Measurements from ENCODE around the gene C1orf115.
"Not testable (repeated sequence)": the region's sequence is repeated elsewhere in the genome, so short reads cannot be mapped to it uniquely, and the experiment has no call there.

C1orf115 gene

DNA sequence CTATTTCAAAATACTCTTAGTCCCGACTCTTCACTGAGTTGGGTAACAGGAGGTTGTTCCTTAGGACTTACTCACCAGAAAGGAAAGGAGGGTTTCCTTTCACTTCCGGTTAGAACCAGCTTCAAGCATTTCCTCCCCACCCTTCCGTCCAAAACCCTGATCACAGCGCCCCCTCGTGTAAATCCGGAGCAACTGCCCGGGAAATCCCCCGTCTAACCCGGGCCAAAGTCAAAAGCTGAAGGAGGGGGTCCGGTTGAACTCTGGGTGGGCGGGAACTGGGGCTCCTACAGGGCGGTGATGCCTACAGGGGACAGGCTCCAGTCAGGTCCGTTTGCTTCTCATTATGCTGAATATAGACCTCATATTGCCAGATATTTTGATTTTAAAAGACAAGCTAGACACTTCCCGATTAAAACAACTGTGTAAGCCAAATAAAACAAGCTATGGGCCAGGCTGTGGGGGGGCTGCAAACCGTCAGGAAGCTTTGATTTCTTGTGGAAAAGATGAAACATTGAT, 43.0 kb downstream of the C1orf115 start:
- H3K4me3 ChIP-seq (ENCODE audit: low read length): peak overlapping the region; percentile 12
- peak; percentile 95 for DNase-seq (ENCODE audit: low read depth)
- TF ChIP-seq, protein P1, sequence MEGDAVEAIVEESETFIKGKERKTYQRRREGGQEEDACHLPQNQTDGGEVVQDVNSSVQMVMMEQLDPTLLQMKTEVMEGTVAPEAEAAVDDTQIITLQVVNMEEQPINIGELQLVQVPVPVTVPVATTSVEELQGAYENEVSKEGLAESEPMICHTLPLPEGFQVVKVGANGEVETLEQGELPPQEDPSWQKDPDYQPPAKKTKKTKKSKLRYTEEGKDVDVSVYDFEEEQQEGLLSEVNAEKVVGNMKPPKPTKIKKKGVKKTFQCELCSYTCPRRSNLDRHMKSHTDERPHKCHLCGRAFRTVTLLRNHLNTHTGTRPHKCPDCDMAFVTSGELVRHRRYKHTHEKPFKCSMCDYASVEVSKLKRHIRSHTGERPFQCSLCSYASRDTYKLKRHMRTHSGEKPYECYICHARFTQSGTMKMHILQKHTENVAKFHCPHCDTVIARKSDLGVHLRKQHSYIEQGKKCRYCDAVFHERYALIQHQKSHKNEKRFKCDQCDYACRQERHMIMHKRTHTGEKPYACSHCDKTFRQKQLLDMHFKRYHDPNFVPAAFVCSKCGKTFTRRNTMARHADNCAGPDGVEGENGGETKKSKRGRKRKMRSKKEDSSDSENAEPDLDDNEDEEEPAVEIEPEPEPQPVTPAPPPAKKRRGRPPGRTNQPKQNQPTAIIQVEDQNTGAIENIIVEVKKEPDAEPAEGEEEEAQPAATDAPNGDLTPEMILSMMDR (IDR thresholded peaks at IDR 0.05; ENCODE audit: insufficient read depth, low read depth, low read length, missing control alignments): peak; percentile 87

DNA sequence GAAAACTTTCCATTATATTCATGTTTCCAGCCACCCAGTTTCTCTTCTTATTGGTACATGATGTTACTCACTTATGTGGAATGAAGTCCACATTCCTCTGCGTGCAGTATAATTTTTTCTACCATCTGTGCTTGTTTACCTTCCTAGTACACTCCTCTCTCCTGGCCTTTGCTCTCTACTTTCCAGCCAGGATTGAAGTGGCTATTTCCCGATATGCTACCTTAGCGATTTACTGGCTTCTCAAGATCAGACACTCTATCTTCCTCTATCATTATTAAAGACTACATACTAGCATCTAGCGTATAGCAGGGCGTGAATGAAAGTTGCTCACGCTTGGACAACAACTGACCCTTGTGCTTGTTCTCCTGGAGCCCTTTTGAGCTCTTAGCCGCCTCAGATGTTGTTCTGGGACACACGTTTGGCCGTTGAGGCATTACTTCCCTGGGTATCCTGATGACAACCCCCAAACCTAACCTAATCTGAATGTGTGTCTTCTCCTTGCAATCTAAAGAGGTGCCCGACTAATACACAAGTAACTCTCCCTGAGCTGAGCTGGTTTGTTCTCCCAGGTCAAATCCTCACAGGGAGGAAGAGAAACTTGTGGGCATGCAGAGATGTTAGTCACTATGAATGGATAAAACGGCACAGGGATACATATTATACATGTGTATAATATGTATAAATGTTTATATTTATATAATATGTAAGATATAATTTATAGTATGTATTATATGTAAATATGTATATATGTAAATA, 44.6 kb downstream of the C1orf115 start:
- peak; percentile 67 for DNase-seq (ENCODE audit: low read depth)
- TF ChIP-seq, protein P1 (IDR thresholded peaks at IDR 0.05; ENCODE audit: insufficient read depth, low read depth, low read length, missing control alignments): no peak
- no peak overlapping the region for H3K4me3 ChIP-seq (ENCODE audit: low read length)

DNA sequence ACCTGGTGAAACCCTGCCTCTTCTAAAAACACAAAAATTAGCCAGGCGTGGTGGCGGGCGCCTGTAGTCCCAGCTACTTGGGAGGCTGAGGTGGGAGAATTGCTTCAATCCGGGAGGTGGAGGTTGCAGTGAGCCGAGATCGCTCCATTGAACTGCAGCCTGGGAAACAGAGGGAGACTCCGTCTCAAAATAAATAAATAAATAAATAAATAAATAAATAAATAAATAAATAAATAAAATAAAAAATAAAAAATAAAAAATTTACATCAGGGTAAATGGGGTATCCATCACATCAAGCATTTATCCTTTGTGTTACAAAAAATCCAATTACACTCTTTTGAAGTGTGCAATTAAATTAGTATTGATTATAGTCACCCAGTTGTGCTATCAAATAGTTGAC, 46.1 kb downstream of the C1orf115 start:
- not testable (repeated sequence) for H3K4me3 ChIP-seq (ENCODE audit: low read length); DNase-seq (ENCODE audit: low read depth)

DNA sequence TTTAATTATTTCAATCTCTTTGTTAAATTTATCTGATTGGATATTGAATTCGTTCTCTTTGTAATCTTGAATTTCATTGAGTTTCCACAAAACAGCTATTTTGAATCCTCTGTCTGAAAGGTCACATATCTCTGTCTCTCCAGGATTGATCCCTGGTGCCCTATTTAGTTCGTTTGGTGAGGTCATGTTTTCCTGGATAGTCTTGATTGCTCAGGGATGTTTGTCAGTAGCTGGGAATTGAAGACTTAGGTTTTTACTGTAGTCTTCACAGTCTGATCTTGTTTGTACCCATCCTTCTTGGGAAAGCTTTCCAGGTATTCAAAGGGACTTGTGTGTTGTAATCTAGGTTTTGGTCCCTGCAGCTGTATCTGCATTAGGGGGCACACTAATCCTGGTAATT, 51.2 kb downstream of the C1orf115 start:
- no peak for DNase-seq (ENCODE audit: low read depth)
- H3K4me3 ChIP-seq (ENCODE audit: low read length): no peak overlapping the region
- TF ChIP-seq, protein P1 (IDR thresholded peaks at IDR 0.05; ENCODE audit: insufficient read depth, low read depth, low read length, missing control alignments): no peak

DNA sequence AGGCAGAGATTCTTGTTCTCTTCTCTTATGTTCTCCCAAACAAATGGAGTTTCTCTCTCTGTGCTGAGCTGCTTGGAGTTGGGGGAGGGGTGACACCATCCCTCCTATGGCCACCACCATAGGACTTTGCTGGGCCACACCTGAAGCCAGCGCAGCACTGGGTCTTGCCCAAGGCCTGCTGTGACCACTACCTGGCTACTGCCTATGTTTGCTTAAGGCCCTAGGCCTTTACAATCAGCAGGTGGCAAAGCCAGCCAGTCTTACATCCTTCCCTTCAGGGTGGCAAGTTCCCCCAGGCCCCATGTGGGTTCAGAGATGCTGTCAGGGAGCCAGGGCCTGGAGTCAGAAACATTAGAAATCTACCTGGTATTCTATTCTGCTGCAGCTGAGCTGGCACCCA, 51.7 kb downstream of the C1orf115 start:
- H3K4me3 ChIP-seq (ENCODE audit: low read length): no peak overlapping the region
- TF ChIP-seq, protein P1 (IDR thresholded peaks at IDR 0.05; ENCODE audit: insufficient read depth, low read depth, low read length, missing control alignments): no peak
- no peak for DNase-seq (ENCODE audit: low read depth)

DNA sequence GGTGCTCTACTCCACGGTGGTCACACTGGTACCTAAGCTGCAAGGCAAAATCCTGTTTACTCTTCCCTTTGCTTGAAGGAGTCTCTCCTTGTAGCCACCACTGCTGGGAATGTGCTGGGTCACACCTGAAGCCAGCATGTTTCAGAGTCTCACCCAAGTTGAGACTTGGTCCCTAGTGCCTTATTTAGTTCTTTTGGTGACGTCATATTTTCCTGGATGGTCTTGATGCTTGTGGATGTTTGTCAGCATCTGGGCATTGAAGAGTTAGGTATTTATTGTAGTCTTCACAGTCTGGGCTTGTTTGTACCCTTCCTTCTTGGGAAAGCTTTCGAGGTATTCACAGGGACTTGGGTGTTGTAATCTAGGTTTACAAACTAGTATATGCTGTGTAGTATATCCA, 52.4 kb downstream of the C1orf115 start:
- no peak for DNase-seq (ENCODE audit: low read depth)
- H3K4me3 ChIP-seq (ENCODE audit: low read length): no peak overlapping the region
- TF ChIP-seq, protein P1 (IDR thresholded peaks at IDR 0.05; ENCODE audit: insufficient read depth, low read depth, low read length, missing control alignments): no peak

DNA sequence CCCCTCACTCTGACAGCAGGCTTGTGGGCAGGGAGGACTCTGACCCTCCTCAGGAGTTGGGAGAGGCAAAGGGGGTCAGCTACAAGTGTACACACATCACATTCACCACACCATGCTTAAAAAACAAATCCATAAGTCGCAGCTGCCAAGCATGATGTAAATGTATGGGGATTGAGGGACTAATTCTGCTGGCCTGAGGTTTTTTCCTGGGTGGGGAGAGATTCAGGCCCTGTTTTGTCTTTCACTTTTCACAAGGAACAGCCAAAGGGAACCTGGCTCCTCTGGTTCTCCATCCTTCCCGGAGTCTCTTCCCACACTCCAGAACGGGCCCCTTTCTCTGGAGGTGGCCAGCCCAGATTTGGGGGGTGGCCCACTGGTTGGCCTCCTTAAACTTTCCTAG, 56.7 kb downstream of the C1orf115 start:
- TF ChIP-seq, protein P1 (IDR thresholded peaks at IDR 0.05; ENCODE audit: insufficient read depth, low read depth, low read length, missing control alignments): no peak
- no peak for DNase-seq (ENCODE audit: low read depth)

More for the DNA sequence above, 56.7 kb downstream of the C1orf115 start:
- no peak overlapping the region for H3K4me3 ChIP-seq (ENCODE audit: low read length)
